NCI-H1436 treated with DMSO at 0.1 percent for 48 hours (cell line): ENCODE results near the gene PSME2.

Source experiments
- DNase-seq: peaks from one replicate; lab custom pipeline; 2025; lab: John Stamatoyannopoulos, UW

Gene PSME2

DNA sequence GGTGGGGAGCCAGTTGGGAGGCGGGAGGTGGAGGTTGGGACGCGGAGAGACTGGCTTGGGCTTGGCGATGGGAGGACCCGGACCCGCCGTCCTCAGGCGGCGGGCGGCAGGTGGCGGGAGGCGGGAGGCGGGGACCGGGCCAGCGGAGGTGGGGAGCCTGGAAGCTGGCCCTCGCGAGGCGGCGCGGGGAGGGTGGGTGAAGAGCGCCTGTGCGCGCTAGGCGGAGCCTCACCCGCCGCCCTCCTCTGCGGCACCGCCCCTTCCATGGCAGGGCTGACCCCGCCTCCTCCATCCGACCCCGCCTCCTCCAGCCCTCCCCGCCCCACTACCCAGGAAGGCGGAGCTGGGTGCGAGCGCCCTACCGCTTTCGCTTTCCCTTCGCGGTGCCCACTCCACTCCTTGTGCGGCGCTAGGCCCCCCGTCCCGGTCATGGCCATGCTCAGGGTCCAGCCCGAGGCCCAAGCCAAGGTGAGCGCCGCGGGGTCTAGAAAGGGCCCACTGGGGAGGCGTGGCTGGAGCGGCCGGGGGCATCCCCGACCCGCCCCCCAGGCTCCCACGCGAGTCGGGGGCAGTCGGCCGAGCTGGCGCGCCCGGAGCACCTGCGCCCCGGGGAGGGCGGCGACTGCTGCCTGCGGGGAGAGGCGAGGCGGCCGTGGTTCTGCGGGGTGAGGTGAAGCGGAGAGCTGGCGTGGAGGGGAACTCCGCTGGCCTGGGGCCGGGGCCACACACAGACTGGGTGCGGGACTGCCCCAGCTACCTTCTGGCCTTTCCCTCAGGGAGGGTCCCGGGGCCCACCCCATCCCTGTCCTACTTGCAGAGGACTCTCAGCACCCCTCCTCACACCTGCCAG lies 10.4 kb downstream of the PSME2 start, which contains the start of gene PSME1:
Gene PSME1 (plus strand): TSS at position 361 of the 850 bp plus-strand sequence. CDS start 69 bp downstream, at position 430.
- DNase-seq = peak; percentile 69

DNA sequence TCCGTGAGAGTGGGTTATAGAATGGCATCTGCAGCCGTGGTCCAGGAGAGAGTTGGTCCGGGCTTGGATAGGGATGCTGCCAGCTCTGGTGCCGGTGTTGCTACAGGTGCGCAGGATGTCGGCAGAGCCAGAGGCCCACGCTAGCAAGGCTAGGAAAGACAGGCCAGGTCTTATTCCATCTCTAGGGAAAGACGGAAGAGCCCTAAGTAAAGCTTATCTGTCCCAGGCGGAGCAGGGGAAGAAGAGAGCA lies 10.9 kb downstream of the PSME2 start:
- no peak for DNase-seq

DNA sequence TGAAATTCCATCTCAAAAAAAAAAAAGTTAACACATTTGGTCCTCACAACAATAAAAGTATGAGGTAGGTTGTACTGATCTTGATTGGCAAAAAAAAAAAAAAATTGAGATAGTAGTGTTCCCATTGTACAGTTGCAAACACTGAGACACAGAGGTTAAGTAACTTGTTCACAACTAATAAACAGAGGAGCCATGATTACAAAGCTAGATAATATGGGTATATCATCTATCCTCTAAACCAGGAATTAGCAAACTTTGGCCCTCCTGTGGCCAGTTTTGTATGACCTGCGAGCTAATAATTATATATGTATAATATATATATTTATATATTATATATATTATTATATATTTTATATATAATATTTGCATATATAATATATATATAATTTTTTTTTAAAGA lies 12.7 kb downstream of the PSME2 start:
- DNase-seq = no peak

DNA sequence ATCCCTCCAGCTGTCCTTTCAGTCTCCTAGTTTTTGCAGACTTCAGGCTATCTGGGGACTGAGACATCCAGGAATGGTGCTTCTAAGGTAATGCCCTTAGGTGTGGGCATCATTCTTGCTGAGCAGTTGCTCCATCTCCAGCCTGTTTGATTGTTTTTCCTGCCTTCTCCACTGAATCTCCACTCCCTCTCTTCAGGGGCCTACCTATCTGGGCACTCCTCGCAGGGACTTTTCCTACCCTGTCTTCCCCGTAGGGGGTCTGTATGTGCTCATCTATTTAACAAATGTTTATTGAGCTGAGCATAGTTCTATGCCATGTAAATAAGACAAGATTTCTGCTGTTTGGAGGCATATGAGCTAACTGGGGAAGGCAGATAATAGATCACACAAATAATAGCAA lies 13.4 kb downstream of the PSME2 start:
- DNase-seq = no peak

DNA sequence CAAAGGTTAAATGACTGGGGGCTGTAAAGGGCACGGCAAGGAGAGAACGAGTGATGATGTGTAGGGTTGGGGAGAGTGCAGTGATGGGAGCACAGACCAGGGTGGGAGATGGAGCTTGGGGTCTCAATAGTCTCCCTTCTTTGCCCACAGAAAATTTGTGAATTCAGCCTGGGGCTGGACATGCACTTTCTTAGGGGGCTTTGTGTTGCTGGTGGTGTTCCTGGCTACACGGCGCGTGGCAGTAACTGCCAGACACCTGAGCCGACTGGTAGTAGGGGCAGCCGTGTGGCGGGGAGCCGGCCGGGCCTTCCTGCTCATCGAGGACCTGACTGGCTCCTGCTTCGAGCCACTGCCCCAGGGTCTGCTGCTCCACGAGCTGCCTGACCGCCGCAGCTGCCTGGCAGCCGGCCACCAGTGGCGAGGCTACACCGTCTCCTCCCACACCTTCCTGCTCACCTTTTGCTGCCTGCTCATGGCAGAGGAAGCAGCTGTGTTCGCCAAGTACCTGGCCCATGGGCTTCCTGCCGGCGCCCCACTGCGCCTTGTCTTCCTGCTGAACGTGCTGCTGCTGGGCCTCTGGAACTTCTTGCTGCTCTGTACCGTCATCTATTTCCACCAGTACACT lies 14.2 kb downstream of the PSME2 start:
- DNase-seq = no peak

DNA sequence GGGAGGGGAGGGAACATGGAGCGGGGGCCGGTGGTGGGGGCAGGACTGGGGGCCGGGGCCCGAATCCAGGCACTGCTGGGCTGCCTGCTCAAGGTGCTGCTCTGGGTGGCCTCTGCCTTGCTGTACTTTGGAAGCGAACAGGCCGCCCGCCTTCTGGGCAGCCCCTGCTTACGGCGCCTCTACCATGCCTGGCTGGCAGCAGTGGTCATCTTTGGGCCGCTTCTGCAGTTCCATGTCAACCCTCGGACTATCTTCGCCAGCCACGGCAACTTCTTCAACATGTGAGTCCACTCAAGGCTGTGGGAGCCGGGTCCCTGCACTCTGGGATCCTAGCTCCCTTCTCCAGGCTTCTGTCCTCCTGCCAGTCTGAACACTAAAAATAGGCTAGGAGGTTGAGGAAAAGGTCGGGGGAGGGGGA lies 14.9 kb downstream of the PSME2 start:
- DNase-seq = no peak

DNA sequence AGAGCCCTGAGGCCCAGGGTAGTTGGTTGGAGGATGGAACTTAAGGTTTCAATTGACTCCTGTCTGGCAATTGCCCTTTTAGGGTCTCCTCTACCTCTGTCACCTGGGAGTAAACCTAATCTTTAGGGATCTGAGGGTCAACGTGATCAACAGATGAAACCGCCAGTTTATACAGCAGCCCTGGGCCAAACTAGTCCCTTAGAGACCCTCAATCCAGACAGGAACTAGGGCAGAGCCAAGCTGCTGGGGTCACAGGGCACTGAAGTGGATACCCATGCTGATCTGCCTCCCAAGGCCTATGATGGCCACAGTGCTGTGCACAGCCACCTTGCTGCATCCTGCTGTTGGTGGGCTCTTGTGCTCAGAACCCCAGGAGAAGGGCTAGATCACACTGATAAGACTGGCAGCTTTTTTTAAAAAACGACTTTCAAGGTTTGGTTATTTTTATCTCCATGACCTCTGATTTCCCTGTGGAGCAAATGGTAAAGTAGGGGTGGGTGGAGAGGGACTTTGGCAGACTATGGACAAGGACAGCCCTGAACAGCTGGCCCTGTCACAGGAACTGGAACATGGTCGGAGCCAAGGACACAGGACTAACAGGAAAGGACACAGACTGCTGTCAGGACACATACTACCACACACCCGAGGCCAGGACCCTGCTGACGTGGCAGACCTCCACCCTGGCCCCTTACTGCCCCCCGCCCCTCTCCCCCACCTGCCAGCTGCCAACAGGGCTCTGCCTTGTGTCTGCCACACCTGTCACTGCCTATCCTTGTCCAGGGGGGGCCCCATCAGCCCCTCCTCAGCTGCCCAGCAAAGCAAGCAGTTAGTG lies 15.5 kb downstream of the PSME2 start:
- no peak for DNase-seq

DNA sequence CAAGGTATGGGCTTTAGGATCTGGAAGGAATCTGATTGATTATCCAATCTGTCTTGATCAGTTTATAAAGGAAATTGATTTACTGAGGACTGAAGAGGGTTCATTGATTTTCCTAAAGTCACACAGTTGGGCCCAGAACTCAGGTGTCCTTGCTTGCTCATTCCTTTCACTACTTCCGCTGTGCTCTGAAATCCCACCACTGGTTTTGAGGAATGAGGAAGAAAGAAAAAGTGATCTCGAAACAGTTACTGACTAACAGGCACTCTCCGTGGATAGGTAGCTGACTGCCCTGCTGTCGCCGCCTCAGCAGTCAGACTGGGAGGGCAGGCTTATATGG lies 16.1 kb downstream of the PSME2 start, which contains the start of gene FITM1:
Gene FITM1 (plus strand): TSS at position 280 of the 337 bp plus-strand sequence. CDS start 905 bp downstream, outside the sequence.
- DNase-seq = no peak

DNA sequence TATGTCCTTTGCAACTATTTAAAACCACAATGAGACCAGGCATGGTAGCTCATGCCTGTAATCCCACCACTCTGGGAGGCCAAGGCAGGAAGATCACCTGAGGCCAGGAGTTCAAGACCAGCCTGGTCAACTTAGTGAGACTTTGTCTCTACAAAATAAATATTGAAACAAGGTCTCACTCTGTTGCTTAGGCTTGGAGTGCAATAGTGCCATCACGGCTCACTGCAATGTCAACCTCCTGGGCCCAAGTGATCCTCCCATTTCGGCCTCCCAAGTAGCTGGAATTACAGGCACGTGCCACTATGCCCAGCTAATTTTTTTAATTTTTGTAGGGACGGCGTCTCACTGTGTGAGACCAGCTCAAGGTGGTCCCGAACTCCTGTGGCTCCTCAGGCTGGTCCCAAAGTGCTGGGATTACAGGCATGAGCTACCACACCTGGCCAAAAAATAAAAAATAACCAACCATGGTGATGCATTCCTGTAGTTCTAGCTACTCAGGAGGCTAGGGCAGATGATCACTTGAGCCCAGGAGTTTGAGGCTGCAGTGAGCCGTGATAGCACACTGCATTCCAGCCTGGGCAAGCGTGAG lies 16.9 kb downstream of the PSME2 start:
- DNase-seq = no peak

DNA sequence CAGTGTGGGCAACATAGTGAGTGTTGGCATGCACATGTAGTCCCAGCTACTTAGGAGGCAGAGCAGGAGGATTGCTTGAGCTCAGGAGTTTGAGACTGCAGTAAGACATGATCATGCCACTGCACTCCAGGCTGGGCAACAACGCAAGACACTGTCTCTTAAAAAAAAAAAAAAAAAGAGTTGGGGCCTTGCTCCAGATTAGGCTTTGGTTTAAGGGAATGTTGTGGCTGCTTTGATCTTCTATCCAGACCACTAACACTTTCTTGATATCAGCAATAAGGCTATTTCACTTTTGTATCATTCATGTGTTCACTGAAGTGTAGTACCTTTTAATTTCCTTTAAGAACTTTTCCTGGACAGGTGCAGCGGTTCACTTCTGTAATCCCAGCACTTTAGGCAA lies 18.7 kb downstream of the PSME2 start:
- no peak for DNase-seq

DNA sequence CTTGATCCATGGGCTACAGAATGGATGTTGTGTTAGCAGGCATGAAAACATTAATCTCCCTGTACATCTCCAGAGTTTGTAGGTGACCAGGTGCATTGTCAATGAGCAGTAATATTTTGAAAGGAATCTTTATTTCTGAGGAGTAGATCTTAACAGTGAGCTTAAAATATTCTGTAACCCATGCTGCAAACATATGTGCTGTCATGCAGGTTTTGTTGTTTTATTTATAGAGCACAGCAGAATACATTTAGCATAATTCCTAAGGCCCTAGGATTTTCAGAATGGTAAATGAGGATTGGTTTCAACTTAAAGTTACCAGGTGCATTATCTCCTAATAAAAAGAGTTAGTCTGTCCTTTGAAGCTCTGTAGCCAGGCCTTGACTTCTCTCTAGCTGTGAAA lies 19.5 kb downstream of the PSME2 start:
- no peak for DNase-seq

DNA sequence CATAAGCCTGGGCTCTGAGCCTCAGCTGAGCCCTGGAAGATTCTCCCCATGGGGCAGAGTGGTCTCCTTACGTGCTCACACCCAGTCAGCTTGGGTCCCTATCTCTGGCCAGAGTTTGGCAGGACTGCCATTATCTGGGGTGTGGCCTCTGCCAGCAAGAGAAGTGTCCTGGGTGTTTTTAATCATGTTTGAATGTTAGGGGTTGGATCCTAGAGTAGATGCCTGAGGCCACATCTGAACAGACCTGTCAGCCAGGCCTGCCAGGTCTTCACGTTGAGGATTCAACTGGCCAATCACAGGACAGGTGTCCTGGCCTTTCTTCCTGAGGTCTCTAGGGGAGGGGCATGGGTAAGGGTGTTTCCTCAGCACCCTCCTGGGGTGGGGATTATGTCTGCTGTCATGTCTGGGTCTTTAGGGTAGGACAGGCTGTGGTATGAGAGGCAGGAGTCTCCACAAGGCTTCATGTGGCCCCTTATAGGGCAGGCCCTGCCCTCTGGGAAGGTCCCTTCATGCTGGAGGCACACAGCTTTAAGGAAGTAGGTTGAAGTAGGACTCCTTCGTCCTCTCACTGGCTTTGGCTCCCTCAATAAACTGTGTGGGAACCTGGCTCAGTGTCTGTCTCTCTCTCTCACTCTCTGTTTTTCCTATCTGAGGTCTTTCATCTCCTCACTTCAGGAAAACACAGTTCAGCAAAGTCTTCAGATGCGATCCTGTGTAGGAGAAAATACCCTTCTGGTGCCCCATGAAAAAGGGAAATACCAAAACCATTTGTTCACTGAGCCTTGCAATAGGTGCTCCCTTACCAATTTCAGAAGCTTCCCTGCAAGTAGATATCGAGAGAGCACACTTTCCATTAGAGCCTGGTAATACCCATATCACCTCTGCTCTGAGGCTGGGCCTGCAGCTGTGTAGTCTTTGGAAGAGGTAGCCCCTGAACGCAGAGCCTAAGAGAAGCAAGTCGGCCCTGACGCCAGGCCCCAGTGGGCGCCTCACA lies 22.7 kb downstream of the PSME2 start:
- DNase-seq = no peak

DNA sequence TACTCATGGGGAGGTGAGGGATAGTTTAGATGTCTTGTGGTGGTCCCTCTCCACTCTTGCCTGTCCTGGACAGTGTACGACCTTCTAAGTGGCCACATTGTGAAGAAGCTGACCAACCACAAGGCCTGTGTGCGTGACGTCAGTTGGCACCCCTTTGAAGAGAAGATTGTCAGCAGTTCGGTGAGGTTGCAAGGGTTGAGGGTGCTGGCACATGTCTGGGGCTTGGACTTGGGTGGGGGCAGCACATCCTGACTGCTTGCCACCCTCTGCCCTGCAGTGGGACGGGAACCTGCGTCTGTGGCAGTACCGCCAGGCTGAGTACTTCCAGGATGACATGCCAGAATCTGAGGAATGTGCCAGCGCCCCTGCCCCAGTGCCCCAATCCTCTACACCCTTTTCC lies 23.5 kb downstream of the PSME2 start:
- no peak for DNase-seq

DNA sequence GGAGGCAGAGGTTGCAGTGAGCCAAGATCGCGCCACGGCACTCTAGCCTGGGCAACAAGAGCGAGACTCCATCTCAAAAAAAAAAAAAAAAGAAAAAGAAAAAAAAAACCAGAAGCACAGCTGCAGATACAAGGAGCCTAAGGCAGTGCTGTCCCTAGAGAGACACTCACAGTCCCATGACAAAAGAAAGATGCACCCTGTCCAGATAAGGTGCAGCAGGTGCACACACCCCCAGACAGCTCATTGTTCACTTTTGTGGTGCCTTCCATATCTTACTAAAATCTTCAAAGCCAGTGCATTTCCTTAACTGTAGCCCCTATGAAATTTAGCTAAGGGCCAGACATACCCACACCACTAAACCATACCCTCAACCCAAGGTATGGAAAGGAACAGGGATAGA lies 24.0 kb downstream of the PSME2 start:
- DNase-seq = no peak

DNA sequence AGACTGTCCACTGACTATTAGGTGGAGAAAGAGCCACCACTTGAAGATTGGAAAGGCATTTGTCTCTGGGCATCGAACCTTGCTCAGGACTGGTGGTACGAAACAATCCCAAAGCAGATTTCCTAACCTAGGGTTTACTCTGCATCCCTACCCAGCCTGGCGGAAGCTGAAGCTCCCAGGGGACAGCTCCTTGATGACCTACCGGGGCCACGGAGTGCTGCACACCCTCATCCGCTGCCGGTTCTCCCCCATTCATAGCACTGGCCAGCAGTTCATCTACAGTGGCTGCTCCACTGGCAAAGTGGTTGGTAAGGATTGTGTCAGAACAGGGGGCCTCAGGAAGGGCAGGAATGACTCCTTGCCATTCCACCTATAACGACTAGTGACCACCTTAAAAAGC lies 25.2 kb downstream of the PSME2 start:
- no peak for DNase-seq

DNA sequence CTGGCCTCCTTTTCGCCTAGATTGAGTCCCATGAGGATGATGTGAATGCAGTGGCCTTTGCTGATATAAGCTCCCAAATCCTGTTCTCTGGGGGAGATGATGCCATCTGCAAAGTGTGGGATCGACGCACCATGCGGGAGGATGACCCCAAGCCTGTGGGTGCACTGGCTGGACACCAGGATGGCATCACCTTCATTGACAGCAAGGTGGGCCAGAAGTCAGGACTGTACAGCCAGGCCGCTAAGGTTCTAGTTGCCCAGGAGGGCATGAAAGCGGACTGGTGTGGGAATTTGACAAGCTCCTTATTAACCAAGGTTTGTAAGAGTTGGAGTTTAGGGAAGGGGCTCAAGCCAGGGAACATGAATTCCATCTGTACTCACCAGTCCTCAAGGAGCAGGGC lies 26.7 kb downstream of the PSME2 start:
- no peak for DNase-seq

DNA sequence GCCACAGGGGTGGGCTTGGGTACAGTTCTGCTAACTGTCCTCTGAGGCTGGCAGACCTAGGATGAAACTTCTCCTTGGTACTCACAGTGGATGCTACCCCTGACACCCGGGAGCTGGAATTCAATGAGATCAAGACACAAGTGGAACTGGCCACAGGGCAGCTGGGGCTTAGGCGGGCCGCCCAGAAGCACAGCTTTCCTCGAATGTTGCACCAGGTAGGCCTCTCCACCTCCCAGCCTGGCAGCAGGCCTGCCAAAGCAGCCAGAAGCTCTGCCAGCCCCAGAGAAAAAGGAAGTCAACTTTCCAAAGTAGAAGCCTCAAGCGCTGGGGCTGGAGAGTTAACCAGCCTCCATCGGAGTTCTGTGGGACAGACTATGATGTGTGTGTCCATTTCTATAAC lies 29.2 kb downstream of the PSME2 start:
- DNase-seq = no peak

DNA sequence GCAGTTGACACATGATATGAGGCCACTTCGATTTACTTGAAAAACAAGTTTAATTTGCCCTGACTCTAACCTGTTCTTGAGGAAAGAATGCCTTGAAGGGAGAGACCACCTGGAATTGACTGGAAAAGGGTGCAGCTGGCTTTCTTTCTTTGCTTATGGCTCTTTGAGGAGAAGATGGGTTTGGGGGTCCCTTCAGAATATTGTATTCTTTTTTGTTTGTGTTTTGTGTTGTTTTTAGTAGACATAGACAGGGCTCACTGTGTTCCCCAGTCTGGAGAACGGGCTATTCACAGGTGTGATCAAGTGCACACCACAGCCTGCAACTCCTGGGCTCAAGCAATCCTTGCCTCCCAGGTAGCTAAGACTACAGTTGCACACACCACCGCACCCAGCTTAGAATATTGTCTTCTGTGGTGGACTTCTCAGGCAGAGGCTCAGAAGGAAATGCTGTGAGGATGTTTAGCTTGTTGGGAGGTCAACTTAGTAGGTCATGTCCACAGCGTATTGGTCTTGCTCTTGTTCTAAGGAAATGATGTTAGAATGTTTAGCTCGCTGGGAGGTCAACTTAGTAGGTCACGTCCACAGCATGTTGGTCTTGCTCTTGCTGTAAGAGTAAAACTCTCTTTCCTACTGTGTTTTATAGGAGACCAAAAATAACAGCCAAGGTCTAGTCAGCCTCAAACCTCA lies 30.1 kb downstream of the PSME2 start:
- no peak for DNase-seq

DNA sequence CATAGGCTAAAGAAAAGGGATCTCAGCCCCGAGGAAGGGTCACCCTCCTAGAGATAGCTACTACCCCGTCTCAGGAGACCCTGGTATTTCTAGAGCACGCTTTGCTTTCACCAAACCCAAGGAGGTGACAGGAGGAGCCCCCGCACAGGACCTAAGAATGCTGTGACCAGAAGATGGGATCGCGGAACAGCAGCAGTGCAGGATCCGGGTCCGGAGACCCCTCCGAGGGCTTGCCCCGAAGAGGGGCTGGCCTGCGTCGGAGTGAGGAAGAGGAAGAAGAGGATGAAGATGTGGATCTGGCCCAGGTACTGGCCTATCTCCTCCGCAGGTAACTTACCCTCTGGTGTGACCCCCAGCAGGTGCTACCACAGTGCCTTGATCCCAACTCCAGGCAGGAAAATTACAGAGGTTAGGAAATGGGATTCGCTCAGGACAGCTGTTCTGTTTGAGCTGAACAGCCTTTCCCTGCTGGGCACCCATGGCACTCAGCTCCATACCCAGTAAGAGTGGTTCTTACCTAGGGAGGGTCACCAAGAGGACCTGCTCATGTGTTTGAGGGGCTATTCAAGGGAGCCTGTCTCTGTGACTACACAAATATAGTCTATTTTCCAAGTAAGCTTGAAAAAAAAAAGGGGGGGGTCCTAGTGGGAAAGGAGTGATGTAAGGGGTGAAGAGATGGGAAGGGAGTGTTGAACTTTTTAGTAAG lies 30.8 kb downstream of the PSME2 start:
- DNase-seq = no peak
